Measurements from ENCODE around the gene IRF4. TPM values are rescaled to one million over a fixed set of nuclear protein-coding genes. Genes with fewer than 3 reads are reported as not detected.

IRF4 gene
- total RNA-seq, 4 donors from 2014 or later: 0.26 to 0.56 (median 0.31) TPM; not detected in 1

DNA sequence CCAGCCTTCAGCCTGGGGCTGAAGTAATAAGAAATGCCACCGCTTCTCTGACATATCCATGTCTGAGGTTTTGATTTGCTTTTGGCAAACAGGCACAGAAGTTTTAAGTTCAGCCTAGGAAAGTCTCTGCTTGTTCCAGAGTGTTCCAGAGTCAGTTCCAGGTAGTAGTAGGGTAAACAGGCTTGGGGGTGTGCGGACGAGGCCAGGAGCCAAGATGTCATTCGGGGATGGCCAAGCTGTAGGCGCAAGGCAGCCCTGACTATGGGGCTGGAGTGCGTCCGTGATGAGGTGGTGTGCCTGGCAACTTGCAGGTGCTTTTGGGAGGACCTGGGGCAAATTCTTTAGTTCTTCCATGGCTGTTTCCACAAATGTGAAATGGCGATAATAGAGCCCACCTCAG, 60.3 kb downstream of the IRF4 start:
- no peak overlapping the region for H3K27ac ChIP-seq
- H3K4me1 ChIP-seq: no peaks in the 10 kb centered on the region
- TF ChIP-seq, protein P1, sequence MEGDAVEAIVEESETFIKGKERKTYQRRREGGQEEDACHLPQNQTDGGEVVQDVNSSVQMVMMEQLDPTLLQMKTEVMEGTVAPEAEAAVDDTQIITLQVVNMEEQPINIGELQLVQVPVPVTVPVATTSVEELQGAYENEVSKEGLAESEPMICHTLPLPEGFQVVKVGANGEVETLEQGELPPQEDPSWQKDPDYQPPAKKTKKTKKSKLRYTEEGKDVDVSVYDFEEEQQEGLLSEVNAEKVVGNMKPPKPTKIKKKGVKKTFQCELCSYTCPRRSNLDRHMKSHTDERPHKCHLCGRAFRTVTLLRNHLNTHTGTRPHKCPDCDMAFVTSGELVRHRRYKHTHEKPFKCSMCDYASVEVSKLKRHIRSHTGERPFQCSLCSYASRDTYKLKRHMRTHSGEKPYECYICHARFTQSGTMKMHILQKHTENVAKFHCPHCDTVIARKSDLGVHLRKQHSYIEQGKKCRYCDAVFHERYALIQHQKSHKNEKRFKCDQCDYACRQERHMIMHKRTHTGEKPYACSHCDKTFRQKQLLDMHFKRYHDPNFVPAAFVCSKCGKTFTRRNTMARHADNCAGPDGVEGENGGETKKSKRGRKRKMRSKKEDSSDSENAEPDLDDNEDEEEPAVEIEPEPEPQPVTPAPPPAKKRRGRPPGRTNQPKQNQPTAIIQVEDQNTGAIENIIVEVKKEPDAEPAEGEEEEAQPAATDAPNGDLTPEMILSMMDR (IDR thresholded peaks at IDR 0.05 in 4 of 5, conservative IDR thresholded peaks at IDR 0.05 in 1 of 5): no peak
- no peak for TF ChIP-seq POLR2A (IDR thresholded peaks at IDR 0.05)
- in situ Hi-C loops (cut with MboI; ENCODE audit: low sequenced_read_pairs in 4 of 4) (no loop called here), intact Hi-C loops (cut with DNase I; ENCODE audit: low total_unique reads) (no loop called here)
- no peak for ATAC-seq
- no peak overlapping the region for H3K4me3 ChIP-seq
- no peak for DNase-seq
- H3K9me3 ChIP-seq: no peaks in the 10 kb centered on the region
- no peaks in the 10 kb centered on the region for H3K36me3 ChIP-seq
- H3K27me3 ChIP-seq: peaks cover 0 to 3% (median 0%) of the 10 kb centered on the region in 3 donors

DNA sequence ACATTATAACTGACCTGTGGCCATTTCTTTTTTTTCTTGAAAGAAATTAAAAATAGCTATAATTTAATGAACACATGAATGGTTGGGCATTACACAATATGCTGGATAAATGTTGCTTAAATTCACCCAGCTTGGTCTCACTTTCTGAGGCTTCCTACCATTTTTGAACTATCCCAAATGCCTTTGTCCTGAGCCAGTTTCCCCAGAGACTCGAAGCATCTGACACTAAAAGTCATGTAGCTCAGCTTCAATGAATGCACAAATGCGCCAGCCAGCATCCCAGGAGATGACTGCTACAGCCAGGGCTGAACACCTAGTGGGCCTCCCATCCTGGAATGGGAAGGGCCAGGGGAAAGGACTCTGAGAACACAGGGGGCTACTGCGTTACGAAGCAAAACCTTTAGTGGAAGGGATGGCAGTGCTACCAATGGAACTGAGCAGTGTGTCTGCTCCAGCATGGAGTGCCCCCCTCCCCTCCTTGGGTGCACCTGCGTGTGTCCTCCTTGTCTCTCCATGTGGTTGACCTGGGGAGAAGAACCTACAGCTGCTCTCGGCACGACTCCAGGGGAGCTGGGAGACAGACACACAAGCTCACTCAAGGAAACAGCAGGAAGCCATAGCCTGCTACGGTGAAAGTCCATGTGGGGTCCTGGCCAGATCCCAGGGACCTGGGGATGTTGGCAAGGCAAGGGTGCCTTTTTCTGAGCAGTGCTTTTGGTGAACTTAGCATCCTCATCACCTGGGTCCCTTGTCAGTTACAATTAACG, 60.9 kb downstream of the IRF4 start:
- intact Hi-C loops (cut with DNase I; ENCODE audit: low total_unique reads): no loop called here
- in situ Hi-C loops (cut with MboI; ENCODE audit: low sequenced_read_pairs in 4 of 4): no loop called here
- H3K36me3 ChIP-seq: no peaks in the 10 kb centered on the region
- H3K9me3 ChIP-seq: no peaks in the 10 kb centered on the region
- ATAC-seq (peak; percentile 51 to 70), DNase-seq (peak; percentile 17 to 34)
- peaks cover 0 to 3% (median 0%) of the 10 kb centered on the region in 3 donors for H3K27me3 ChIP-seq
- TF ChIP-seq, protein P1 (IDR thresholded peaks at IDR 0.05 in 4 of 5, conservative IDR thresholded peaks at IDR 0.05 in 1 of 5): no peak
- no peak for TF ChIP-seq POLR2A (IDR thresholded peaks at IDR 0.05)
- no peak overlapping the region for H3K27ac ChIP-seq
- no peaks in the 10 kb centered on the region for H3K4me1 ChIP-seq
- H3K4me3 ChIP-seq: no peak overlapping the region

DNA sequence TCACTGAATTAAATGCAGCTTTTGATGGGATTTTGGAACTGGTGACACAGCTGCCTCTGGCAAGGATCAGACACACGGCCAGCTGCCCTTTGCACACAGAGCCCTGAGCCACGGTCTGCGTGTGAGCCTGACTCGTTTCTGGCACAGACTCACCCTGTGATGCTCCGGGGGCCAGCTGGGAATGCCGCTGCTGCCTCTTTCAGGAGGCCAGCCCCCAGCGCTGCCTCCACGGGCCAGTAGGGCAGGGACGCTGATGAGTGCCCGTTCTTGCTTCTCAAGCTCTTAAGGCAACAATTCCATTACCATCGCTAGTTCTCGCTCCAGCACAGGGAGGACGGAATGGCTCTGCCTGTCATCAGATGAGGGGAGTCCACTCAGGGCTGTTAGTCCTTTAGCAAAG, 61.6 kb downstream of the IRF4 start:
- peak; percentile 36 to 51 for ATAC-seq
- H3K4me3 ChIP-seq: no peak overlapping the region
- TF ChIP-seq, protein P1 (IDR thresholded peaks at IDR 0.05 in 4 of 5, conservative IDR thresholded peaks at IDR 0.05 in 1 of 5): no peak
- TF ChIP-seq POLR2A (IDR thresholded peaks at IDR 0.05): no peak
- intact Hi-C loops (cut with DNase I; ENCODE audit: low total_unique reads): no loop called here
- H3K27ac ChIP-seq: no peak overlapping the region
- in situ Hi-C loops (cut with MboI; ENCODE audit: low sequenced_read_pairs in 4 of 4): no loop called here
- no peaks in the 10 kb centered on the region for H3K36me3 ChIP-seq
- no peaks in the 10 kb centered on the region for H3K9me3 ChIP-seq
- no peaks in the 10 kb centered on the region for H3K4me1 ChIP-seq
- peaks cover 0 to 3% (median 0%) of the 10 kb centered on the region in 3 donors for H3K27me3 ChIP-seq
- DNase-seq: peak; percentile 36 to 56

DNA sequence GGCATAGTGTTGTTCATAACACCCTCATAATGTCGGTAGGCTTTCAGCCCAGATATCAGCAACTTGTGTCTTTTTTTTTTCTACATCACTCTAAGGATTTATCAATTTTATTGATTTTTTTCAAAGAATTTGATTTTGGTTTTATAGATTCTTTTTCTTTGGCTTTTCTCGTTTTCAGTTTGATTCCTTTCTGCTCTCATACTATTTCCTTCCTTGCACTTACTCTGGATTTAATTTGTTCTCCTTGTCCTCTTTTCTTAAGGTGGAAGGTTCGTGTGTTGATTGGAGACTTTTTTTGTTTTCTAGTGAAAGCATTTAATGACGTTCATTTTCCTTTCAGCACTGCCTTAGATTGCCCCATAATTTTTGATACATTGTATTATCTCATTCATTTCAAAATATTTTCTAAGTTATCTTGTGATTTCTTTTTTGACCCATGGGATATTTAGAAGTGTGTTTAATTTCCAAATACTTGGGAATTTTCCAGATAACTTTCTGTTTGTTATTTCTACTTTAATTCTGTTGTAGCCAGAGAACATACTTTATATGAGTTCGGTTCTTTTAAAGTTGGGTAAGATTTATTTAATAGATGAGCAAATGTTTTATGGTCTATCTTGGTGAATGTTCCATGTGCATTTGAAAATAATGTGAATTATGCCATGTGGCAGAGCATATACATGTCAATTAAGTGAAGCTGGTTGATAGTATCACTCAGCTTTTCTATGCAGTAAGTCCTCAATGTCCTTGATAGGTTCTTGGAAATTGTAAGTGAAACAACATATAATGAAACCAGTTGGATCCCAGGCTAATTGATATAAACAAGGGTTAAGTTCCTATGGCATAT, 62.8 kb downstream of the IRF4 start:
- DNase-seq: no peak
- H3K9me3 ChIP-seq: no peaks in the 10 kb centered on the region
- no peaks in the 10 kb centered on the region for H3K4me1 ChIP-seq
- H3K4me3 ChIP-seq: no peak overlapping the region
- peaks cover 0 to 3% (median 0%) of the 10 kb centered on the region in 3 donors for H3K27me3 ChIP-seq
- TF ChIP-seq, protein P1 (IDR thresholded peaks at IDR 0.05 in 4 of 5, conservative IDR thresholded peaks at IDR 0.05 in 1 of 5): no peak
- no peak for TF ChIP-seq POLR2A (IDR thresholded peaks at IDR 0.05)
- ATAC-seq: peak; percentile 33 to 53
- no peaks in the 10 kb centered on the region for H3K36me3 ChIP-seq
- in situ Hi-C loops (cut with MboI; ENCODE audit: low sequenced_read_pairs in 4 of 4) (no loop called here), intact Hi-C loops (cut with DNase I; ENCODE audit: low total_unique reads) (no loop called here)
- no peak overlapping the region for H3K27ac ChIP-seq

Data from gastrocnemius medialis (tissue), 4 donors.